NCI-H2029 treated with DMSO at 0.1 percent for 48 hours (cell line): ENCODE measurements around the gene APOO.

Experiments
- DNase-seq: peaks from one replicate; lab custom pipeline; 2025; lab: John Stamatoyannopoulos, UW

APOO gene

GRCh38 chrX:23819385-23820234 is 88.1 kb downstream of the APOO start:
- no peak for DNase-seq

GRCh38 chrX:23817979-23818336 is 89.8 kb downstream of the APOO start:
- no peak for DNase-seq

- no peak for DNase-seq
These were observed 91.6 kb downstream of the APOO start for GRCh38 chrX:23816179-23816578.

GRCh38 chrX:23815376-23815775 is 92.4 kb downstream of the APOO start:
- no peak for DNase-seq

GRCh38 chrX:23813808-23814207 is 93.9 kb downstream of the APOO start:
- DNase-seq, result no peak

- no peak for DNase-seq
These were observed 96.1 kb downstream of the APOO start for GRCh38 chrX:23811656-23812055.

- DNase-seq, result no peak
These were observed 96.6 kb downstream of the APOO start for GRCh38 chrX:23811108-23811651.

- no peak for DNase-seq
These were observed 97.5 kb downstream of the APOO start for GRCh38 chrX:23810279-23810678.

GRCh38 chrX:23805389-23805788 is 102.3 kb downstream of the APOO start:
- DNase-seq, result no peak

- DNase-seq, result no peak
These were observed 103.2 kb downstream of the APOO start for GRCh38 chrX:23804578-23804977.

- no peak for DNase-seq
These were observed 103.8 kb downstream of the APOO start for GRCh38 chrX:23803931-23804381.

- DNase-seq, result no peak
These were observed 105.3 kb downstream of the APOO start for GRCh38 chrX:23802431-23802830.

- no peak for DNase-seq
These were observed 108.2 kb downstream of the APOO start for GRCh38 chrX:23799469-23800065.

GRCh38 chrX:23797371-23798128 is 110.2 kb downstream of the APOO start:
- peak; percentile 31 for DNase-seq

- no peak for DNase-seq
These were observed 112.5 kb downstream of the APOO start for GRCh38 chrX:23795221-23795620.

GRCh38 chrX:23792861-23793553 is 114.7 kb downstream of the APOO start:
- DNase-seq, result peak; percentile 37

- DNase-seq, result no peak
These were observed 117.6 kb downstream of the APOO start for GRCh38 chrX:23790155-23790497.

- DNase-seq, result no peak
These were observed 118.2 kb downstream of the APOO start for GRCh38 chrX:23789386-23790154.

GRCh38 chrX:23788946-23789345 is 118.8 kb downstream of the APOO start:
- no peak for DNase-seq

- no peak for DNase-seq
These were observed 119.2 kb downstream of the APOO start for GRCh38 chrX:23788521-23788920.

GRCh38 chrX:23787745-23788118 is 120.0 kb downstream of the APOO start:
- no peak for DNase-seq
